Mesenchymal stem cell (in vitro differentiated cells and primary cell): ENCODE results near the gene KRT36.

Experiments
- DNase-seq: peaks from one replicate; pipeline ENCODE4 v3.0.0-alpha.2; 2013
- H2AFZ ChIP-seq: one replicate; pipeline ENCODE4 v1.6.1; 2013; ENCODE audit warnings: low read depth, mild to moderate bottlenecking, control low read depth, inconsistent platforms, low read length, moderate library complexity
- H2AK5ac ChIP-seq: 2 replicates; pipeline ENCODE4 v1.6.1; 2013; ENCODE audit warnings: low read length, moderate library complexity, mild to moderate bottlenecking, inconsistent platforms; ENCODE audit not compliant: severe bottlenecking
- H2BK120ac ChIP-seq: one replicate; pipeline ENCODE4 v1.6.1; 2013; ENCODE audit warnings: low read depth, mild to moderate bottlenecking, inconsistent platforms, low read length, moderate library complexity
- H2BK12ac ChIP-seq, 2 experiments: one replicate each; pipeline ENCODE4 v1.6.1; 2013; ENCODE audit warnings: inconsistent platforms in 2 of 2, low read length in 2 of 2, mild to moderate bottlenecking in 2 of 2, moderate library complexity in 2 of 2, control low read depth in 1 of 2
- H2BK15ac ChIP-seq: one replicate; pipeline ENCODE4 v1.6.1; 2013; ENCODE audit warnings: mild to moderate bottlenecking, low read depth, inconsistent platforms; ENCODE audit not compliant: poor library complexity, severe bottlenecking
- H2BK5ac ChIP-seq: 2 replicates; pipeline ENCODE4 v1.6.1; 2013; ENCODE audit warnings: low read depth, mild to moderate bottlenecking, low read length, control low read depth, inconsistent platforms; ENCODE audit not compliant: poor library complexity, severe bottlenecking
- H3K14ac ChIP-seq, 2 experiments: one replicate each; pipeline ENCODE4 v1.6.1; 2013; ENCODE audit warnings: inconsistent platforms in 2 of 2, low read length in 2 of 2, control low read depth in 1 of 2, mild to moderate bottlenecking in 1 of 2, moderate library complexity in 1 of 2
- H3K18ac ChIP-seq, 2 experiments: one replicate each; pipeline ENCODE4 v1.6.1; 2013; ENCODE audit warnings: inconsistent platforms in 2 of 2, low read length in 2 of 2, control low read depth in 1 of 2, low read depth in 1 of 2, mild to moderate bottlenecking in 1 of 2
- H3K23ac ChIP-seq, 2 experiments: one replicate each; pipeline ENCODE4 v1.6.1; 2013; ENCODE audit warnings: inconsistent platforms in 2 of 2, low read length in 2 of 2, mild to moderate bottlenecking in 2 of 2, moderate library complexity in 2 of 2, control low read depth in 1 of 2
- H3K27ac ChIP-seq: 2 replicates; pipeline ENCODE4 v1.5.1; 2013; ENCODE audit warnings: mild to moderate bottlenecking, moderate library complexity, low read length, control low read depth, inconsistent platforms; ENCODE audit not compliant: poor library complexity, severe bottlenecking
- H3K27me3 ChIP-seq, 2 experiments: 2 replicates each; pipeline versions ENCODE4 v1.6.1 to v1.7.0; 2013; ENCODE audit warnings: low read length in 2 of 2, mild to moderate bottlenecking in 2 of 2, moderate library complexity in 2 of 2, control low read depth in 1 of 2, inconsistent platforms in 1 of 2; ENCODE audit not compliant: control insufficient read depth in 1 of 2, insufficient read depth in 1 of 2
- H3K36me3 ChIP-seq, 2 experiments: 2 replicates each; pipeline versions ENCODE4 v1.6.1 to v1.7.0; 2013; ENCODE audit warnings: low read length in 2 of 2, control low read depth in 1 of 2, inconsistent platforms in 1 of 2, low read depth in 1 of 2, mild to moderate bottlenecking in 1 of 2; ENCODE audit not compliant: insufficient read depth in 2 of 2, control insufficient read depth in 1 of 2
- H3K4ac ChIP-seq, 2 experiments: one replicate each; pipeline ENCODE4 v1.6.1; 2013; ENCODE audit warnings: inconsistent platforms in 2 of 2, low read length in 2 of 2, mild to moderate bottlenecking in 2 of 2, moderate library complexity in 2 of 2, control low read depth in 1 of 2, low read depth in 1 of 2
- H3K4me1 ChIP-seq: 2 replicates; pipeline ENCODE4 v1.6.1; 2013; ENCODE audit warnings: low read depth, low read length, control low read depth; ENCODE audit not compliant: control insufficient read depth, insufficient read depth
- H3K4me2 ChIP-seq: 2 replicates; pipeline ENCODE4 v1.6.1; 2013; ENCODE audit warnings: low read length, mild to moderate bottlenecking, inconsistent platforms; ENCODE audit not compliant: poor library complexity, severe bottlenecking
- H3K4me3 ChIP-seq, 2 experiments: 2 replicates each; pipeline versions ENCODE4 v1.5.1 to v1.7.0; 2013; ENCODE audit warnings: low read length in 2 of 2, mild to moderate bottlenecking in 2 of 2, control low read depth in 1 of 2, low read depth in 1 of 2; ENCODE audit not compliant: insufficient read depth in 1 of 2
- H3K79me1 ChIP-seq: replicated peaks from 2 replicates; pipeline ENCODE4 v1.6.1; 2013; ENCODE audit warnings: mild to moderate bottlenecking, control low read depth, low read length, inconsistent platforms; ENCODE audit not compliant: poor library complexity, severe bottlenecking
- H3K9ac ChIP-seq: 2 replicates; pipeline ENCODE4 v1.7.0; 2013; ENCODE audit warnings: mild to moderate bottlenecking, low read length, moderate library complexity
- H3K9me3 ChIP-seq: 2 replicates; pipeline ENCODE4 v1.7.0; 2013; ENCODE audit warnings: mild to moderate bottlenecking, low read length; ENCODE audit not compliant: control insufficient read depth
- H4K8ac ChIP-seq: one replicate; pipeline ENCODE4 v1.6.1; 2013; ENCODE audit warnings: inconsistent platforms, mild to moderate bottlenecking, low read length, moderate library complexity
- H4K91ac ChIP-seq: one replicate; pipeline ENCODE4 v1.6.1; 2013; ENCODE audit warnings: mild to moderate bottlenecking, low read length, inconsistent platforms
- WGBS: methylation state at CpG from one replicate; pipeline ENCODE4 v1.1.7; 2013; ENCODE audit warnings: mixed read lengths; 5-methylcytosine and 5-hydroxymethylcytosine counted together

The KRT36 gene

GRCh38 chr17:41466988-41467387, 22.7 kb downstream of the KRT36 start, which contains the start of gene KRT32:
TSS of gene KRT32 (minus strand) at chr17:41467386. CDS start at chr17:41467325, 61 bp downstream.
- H3K79me1 ChIP-seq: no peaks in the 10 kb centered on the region
- no peak within 1 kb of the TSS for H3K23ac ChIP-seq
- H2BK15ac ChIP-seq: no peak within 1 kb of the TSS
- peaks cover 21% of the 10 kb centered on the region for H3K9me3 ChIP-seq
- H2BK120ac ChIP-seq: no peak within 1 kb of the TSS
- no peak within 1 kb of the TSS for H2BK12ac ChIP-seq
- H3K36me3 ChIP-seq: no peaks in the 10 kb centered on the region
- H4K8ac ChIP-seq: no peak within 1 kb of the TSS
- H2AK5ac ChIP-seq: no peak within 1 kb of the TSS
- WGBS: 88% methylated on average over 14 of the region's 14 CpGs
- H3K14ac ChIP-seq: no peak within 1 kb of the TSS
- no peak within 1 kb of the TSS for H3K9ac ChIP-seq
- no peak within 1 kb of the TSS for H3K4ac ChIP-seq
- H3K27me3 ChIP-seq: peaks cover 0 to 65% of the 10 kb centered on the region in 2 experiments
- peak within 1 kb of the TSS; percentile 10 to 18 for H3K4me3 ChIP-seq
- H3K4me1 ChIP-seq: peaks cover 2% of the 10 kb centered on the region
- no peak for DNase-seq
- no peak within 1 kb of the TSS for H4K91ac ChIP-seq
- H3K18ac ChIP-seq: no peak within 1 kb of the TSS
- no peak within 1 kb of the TSS for H2AFZ ChIP-seq
- no peak within 1 kb of the TSS for H3K27ac ChIP-seq
- H2BK5ac ChIP-seq: no peak within 1 kb of the TSS
- H3K4me2 ChIP-seq: no peak within 1 kb of the TSS

- no peak overlapping the region for H2AK5ac ChIP-seq
- no peaks in the 10 kb centered on the region for H3K36me3 ChIP-seq
- no peak overlapping the region for H4K8ac ChIP-seq
- no peak overlapping the region for H2BK120ac ChIP-seq
- no peak overlapping the region for H4K91ac ChIP-seq
- no peaks in the 10 kb centered on the region for H3K79me1 ChIP-seq
- H3K4me1 ChIP-seq: peaks cover 2% of the 10 kb centered on the region
- DNase-seq: peak; percentile 43
- no peak overlapping the region for H2AFZ ChIP-seq
- peaks cover 10% of the 10 kb centered on the region for H3K9me3 ChIP-seq
- no peak overlapping the region for H2BK15ac ChIP-seq
- peaks cover 0 to 70% of the 10 kb centered on the region in 2 experiments for H3K27me3 ChIP-seq
- no peak overlapping the region for H3K27ac ChIP-seq
- H3K18ac ChIP-seq: no peak overlapping the region
- H3K9ac ChIP-seq: no peak overlapping the region
- H3K23ac ChIP-seq: no peak overlapping the region
- no peak overlapping the region for H3K4me2 ChIP-seq
- no peak overlapping the region for H3K4me3 ChIP-seq
- H2BK12ac ChIP-seq: no peak overlapping the region
- no peak overlapping the region for H3K4ac ChIP-seq
- WGBS: 38% methylated on average over 5 of the region's 6 CpGs
- no peak overlapping the region for H2BK5ac ChIP-seq
- H3K14ac ChIP-seq: no peak overlapping the region
These were observed 25.0 kb downstream of the KRT36 start for GRCh38 chr17:41464682-41465081.

- Histone ChIP-seq H3K4me2 (no peak overlapping the region), H3K79me1 (no peaks in the 10 kb centered on the region), H3K23ac (no peak overlapping the region), H3K36me3 (no peaks in the 10 kb centered on the region), H3K14ac (no peak overlapping the region), H2BK5ac (no peak overlapping the region), H3K9me3 (peaks cover 10% of the 10 kb centered on the region), H2BK12ac (no peak overlapping the region), H3K27me3 (peaks cover 0 to 75% of the 10 kb centered on the region in 2 experiments), H3K4ac (no peak overlapping the region), H4K8ac (no peak overlapping the region), H2AFZ (no peak overlapping the region), H3K9ac (no peak overlapping the region), H2BK15ac (no peak overlapping the region), H4K91ac (no peak overlapping the region), H3K4me1 (peaks cover 2% of the 10 kb centered on the region), H2AK5ac (no peak overlapping the region), H3K18ac (no peak overlapping the region), H2BK120ac (no peak overlapping the region), H3K4me3 (no peak overlapping the region), H3K27ac (no peak overlapping the region)
- no peak for DNase-seq
- 87% methylated on average over 11 of the region's 11 CpGs for WGBS
These were observed 25.5 kb downstream of the KRT36 start for GRCh38 chr17:41464173-41464572.

GRCh38 chr17:41463746-41464145, 26.0 kb downstream of the KRT36 start:
- Histone ChIP-seq H3K4me1 (peaks cover 2% of the 10 kb centered on the region), H3K4ac (no peak overlapping the region), H3K4me2 (no peak overlapping the region), H3K14ac (no peak overlapping the region), H3K4me3 (no peak overlapping the region), H2AK5ac (no peak overlapping the region), H3K36me3 (no peaks in the 10 kb centered on the region), H3K9me3 (peaks cover 8% of the 10 kb centered on the region), H3K9ac (no peak overlapping the region), H2BK5ac (no peak overlapping the region), H4K8ac (no peak overlapping the region), H2BK12ac (no peak overlapping the region), H3K27ac (no peak overlapping the region), H2BK15ac (no peak overlapping the region), H2BK120ac (no peak overlapping the region), H3K18ac (no peak overlapping the region), H3K23ac (no peak overlapping the region), H4K91ac (no peak overlapping the region), H2AFZ (no peak overlapping the region), H3K79me1 (no peaks in the 10 kb centered on the region), H3K27me3 (peaks cover 0 to 76% of the 10 kb centered on the region in 2 experiments)
- WGBS: 98% methylated on average over 8 of the region's 8 CpGs
- DNase-seq: no peak
